ENCODE measurements around the gene DGLUCY.
"Not testable (repeated sequence)": the region's sequence is repeated elsewhere in the genome, so short reads cannot be mapped to it uniquely, and the experiment has no call there.

DGLUCY gene

DNA sequence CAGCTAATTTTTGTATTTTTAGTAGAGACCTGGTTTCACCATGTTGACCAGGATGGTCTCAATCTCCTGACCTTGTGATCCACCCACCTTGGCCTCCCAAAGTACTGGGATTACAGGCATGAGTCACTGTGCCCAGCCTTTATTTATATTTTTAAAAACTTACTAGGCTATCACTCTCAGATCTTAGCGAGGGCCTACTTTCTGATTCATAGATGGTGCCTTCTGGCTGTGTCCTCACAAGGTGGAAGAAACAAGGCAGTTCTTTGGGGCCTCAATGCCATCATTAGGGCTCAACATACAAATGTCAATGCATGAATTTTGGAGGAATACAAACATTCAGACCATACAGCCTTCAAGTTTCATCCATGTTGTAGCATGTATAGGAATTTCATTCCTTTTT is 2.4 kb upstream of the DGLUCY start:
- DNase-seq, result no peak

DNA sequence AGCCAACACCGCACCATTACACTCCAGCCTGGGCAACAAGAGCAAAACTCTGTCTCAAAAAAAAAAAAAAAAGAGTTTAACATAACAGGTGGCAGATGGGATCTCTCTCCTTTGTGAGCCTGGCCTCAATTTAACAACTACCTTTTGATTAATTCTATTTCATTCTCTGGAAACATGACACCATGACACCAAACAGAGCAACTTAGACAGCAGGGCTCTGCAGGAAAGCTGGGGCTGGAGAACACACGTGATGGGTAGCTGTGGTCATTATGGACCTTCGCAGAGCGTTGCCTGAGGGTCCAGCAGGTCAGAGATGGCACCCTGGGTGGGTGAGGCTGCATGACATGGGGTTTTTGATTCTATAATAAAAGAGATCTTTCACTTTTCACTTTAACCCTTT is 1.7 kb upstream of the DGLUCY start:
- DNase-seq, result no peak

DNA sequence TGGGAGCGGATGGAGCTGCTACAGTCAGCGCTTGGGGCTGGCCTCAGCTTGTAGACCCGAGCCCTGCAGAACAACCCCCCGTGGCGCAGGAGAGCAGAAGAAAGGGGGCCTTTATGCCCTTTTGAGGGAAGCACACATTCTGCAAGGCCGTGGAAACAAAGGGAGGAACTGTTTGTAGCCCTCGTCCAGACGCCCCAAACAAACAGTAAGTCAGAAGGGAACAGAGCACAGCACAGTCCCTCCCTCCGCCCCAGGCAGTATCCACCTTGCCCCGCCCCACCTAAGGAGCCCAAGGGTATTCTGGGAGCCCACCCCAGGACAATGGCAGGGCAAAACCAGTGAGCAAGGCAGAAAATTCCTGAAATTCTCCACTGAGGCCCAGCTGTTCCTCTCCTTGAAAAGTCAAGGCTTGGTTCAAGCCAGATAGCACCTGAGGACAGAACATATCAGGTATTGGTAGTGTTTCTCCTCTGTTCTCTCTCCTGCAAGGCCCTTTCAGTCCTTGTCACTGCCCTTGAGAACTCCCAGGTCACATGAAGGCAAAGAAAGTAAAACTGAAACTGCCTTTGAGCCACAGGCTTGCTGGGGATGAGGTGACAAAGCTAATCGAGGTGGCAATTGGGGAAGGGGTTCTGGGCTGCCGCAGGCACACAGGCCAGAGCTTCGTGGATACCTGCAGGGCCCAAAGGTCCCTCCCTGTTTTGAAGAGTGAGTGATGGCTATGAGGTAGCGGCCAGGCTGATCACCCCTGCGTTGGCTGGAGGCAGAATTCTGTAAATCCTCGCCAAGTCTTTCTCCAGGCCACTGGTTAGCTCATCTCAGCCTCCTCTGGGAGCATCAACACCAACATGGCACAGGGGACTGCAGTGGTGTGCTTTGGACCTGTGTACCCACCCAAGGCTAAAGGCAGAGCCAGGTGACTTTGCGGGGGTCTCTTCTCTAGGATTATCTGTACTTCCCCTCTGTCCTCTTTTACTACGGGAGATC is 499 bp downstream of the DGLUCY start:
- DNase-seq, result peak; percentile 96

DNA sequence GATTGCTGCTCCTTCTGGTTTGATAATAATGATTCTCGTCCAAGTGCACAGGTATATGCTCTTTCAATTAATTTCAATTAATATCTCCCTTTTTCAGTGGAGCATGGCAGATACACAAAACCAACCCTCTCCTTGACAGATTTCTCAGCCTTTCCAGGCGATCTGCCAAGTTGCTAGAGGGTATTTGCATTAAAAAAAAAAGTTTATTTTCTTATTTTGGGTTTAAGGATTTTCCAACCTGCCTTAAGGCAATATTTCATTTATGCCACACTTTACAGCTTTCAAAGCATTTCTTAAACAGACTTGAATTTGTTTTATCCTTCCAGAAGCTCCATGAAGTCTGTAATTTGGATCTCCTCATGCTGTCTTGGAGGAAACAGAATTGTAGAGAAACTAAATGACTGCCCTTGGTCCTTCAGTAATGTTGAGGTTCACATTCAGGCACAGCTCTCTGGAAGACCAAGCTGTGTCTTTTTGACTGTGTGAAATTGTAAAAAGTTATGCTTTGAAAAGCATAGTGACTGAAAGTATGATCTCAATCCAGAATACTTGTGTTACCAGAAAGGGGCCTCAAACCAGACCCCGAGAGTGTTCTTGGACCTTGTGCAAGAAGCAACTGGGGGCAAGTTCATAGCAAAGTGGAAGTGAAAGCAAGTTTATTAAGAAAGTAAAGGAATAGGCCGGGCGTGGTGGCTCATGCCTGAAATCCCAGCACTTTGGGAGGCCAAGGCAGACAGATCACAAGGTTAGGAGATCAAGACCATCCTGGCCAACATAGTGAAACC is 2.3 kb downstream of the DGLUCY start:
- no peak for DNase-seq

DNA sequence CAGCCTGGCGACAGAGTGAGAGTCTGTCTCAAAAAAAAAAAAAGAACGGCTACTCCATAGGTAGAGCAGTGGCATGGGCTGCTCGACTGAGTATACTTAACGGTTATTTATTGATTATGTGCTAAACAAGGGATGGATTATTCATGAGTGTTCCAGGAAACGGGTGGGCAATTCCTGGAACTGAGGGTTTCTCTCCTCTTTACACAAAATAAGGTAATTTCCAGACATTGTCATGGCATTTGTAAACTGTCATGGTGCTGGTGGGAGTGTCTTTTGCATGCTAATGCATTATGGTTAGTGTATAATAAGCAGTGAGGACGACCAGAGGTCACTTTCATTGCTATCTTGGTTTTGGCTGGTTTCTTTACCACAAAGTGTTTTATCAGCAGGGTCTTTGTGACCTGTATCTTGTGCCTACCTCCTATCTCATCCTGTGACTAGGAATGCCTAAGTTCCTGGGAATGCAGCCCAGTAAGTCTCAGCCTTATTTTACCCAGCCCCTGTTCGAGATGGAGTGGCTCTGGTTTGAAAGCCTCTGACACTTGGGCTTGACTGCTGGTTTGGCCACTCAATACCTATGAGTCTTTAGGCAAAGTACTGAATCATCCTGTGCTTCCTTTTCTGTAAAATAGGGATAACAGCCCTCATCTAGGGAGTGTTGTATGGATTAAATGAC is 3.2 kb downstream of the DGLUCY start:
- DNase-seq, result no peak

DNA sequence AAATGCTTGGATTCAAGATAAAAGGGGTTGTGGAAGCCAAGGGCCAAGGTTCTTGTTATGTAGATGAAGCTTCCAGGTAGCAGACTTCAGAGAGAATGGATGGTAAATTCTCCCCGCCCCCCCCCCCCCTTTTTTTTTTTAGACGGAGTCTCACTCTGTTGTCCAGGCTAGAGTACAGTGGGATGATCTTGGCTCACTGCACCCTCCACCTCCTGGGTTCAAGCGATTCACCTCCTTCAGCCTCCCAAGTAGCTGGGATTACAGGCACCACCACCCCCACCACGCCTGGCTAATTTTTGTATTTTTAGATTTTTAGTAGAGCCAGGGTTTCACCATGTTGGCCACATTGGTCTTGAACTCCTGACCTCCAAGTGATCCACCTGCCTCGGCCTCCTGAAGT is 4.1 kb downstream of the DGLUCY start:
- DNase-seq, result no peak

DNA sequence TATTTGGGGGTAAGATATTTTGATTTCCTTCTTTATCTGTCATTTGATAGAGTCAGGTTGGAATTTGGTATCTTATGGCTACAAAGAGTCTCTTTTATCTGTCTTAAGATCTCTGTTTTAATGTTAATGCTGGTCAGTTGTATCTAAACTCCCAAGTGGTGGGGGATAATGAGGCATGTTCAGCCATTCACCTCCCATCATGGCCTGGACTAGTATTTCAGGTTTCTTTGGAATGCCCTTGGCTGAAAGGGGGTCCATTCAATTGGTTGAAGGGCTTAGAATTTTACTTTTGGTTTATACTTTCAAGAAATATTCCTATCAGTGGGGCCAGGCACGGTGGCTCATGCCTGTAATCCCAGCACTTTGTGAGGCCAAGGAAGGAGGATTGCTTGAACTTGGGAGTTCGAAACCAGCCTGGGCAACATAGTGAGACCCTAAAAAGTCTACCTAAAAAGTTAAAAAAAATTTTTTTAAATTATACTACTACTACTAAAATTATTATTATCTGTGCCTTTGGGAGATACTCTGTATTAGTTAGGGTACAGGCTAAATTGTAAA is 4.7 kb downstream of the DGLUCY start:
- DNase-seq, result no peak

DNA sequence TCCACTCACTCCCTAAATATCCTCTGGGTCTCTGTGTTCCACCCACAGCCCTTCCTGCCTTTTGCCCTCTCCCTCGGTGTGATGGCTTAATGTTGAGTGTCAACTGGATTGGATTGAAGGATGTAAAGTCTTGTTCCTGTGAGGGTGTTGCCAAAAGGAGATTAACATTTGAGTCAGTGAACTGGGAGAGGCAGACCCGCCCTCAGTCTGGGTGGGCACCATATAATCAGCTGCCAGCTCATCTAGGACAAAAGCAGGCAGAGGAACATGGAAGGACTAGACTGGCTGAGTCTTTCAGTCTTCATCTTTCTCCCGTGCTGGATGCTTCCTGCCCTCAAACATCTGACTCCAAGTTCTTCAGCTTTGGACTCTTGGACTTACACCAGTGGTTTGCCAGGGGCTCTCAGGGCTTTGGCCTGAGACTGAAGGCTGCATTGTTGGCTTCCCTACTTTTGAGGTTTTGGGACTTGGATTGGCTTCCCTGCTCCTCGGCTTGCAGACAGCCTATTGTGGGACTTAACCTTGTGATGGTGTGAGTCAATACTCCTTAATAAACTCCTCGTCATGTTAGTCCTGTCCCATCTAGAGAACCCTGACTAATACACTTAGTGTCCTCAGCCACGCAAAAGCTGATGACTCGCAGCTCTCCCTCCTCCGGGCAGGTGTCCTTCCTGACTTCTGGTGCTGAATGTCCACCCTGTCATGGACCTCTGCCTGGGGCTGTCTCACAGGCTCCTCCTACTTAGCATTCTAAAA is 5.9 kb downstream of the DGLUCY start:
- peak; percentile 82 for DNase-seq

DNA sequence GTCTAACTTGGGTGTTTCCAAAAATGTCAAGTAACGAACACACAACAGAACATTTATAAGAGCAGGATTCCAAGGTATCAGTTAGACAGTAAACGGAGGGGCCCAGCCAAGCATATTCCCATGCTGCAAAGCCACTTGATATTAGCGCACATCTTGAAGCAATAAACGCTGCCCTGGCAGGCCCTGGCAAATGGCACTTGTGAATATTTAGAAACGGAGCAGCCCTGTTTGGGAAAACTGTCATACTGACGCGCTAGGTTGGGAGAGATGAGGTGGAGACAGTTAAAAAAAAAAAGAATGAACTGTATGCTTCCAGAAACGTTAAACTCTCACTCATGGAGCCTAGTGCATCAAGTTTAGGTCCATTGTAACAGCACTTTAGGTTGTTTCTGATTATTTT is 9.3 kb downstream of the DGLUCY start:
- DNase-seq, result no peak

DNA sequence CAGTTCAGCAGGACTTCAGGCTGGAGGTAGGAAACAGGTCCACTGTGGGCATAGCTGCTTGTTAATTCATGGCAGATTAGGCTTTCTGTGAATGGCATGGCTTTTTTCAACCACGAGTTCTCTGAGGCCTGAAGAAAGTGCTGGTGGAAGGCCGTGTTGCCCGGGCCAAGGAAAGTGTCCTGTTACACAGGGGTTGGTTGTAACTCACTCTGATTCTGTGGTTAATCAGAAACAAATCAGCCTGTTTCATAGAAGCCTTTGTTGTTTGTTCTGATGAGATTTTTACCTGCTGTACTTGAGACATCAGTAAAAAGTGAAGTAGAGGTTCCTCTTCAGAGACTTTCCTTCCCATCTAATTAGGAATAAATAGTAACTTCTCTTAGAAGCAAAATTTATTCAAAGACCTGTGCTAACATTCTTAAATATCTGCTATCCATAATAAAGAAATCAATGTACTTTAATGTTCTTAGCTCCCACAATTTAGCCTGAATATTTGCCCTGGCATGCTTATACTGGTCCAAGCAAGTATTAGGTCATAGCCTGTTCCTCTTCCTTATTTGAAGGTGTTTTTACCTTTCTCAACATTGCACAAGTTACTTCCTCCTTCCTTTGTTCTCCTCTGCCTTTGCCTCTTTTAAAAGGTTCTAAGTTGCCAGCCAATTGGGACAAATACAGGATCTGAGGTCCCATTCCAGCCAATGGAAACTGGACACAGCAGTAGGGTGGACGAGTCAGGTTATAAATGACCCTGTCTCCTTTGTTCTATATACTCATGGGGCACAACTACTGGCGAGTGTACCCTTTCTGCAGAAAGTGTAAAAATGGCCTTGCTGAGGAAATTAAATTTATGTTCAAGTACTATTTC is 10.8 kb downstream of the DGLUCY start:
- not testable (repeated sequence) for DNase-seq

DNA sequence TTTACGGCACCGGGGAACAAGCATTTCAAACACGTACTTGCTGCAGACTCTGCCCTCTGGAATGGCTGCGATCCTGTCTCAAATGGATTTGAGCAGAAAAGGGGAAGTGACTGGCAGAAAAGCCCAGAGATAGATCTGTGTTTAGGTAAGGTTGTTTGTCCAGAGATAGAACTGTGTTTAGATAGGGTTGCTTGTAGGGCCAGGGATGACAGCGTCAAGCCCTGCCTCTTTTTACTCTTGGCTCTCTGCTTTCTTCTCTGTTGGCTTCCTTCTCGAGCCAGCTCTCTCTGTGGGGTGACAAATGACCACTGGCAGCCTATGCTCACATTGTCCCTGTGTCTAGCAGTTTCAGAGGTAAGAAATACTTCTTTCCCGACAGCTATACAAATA is 11.4 kb downstream of the DGLUCY start:
- no peak for DNase-seq

DNA sequence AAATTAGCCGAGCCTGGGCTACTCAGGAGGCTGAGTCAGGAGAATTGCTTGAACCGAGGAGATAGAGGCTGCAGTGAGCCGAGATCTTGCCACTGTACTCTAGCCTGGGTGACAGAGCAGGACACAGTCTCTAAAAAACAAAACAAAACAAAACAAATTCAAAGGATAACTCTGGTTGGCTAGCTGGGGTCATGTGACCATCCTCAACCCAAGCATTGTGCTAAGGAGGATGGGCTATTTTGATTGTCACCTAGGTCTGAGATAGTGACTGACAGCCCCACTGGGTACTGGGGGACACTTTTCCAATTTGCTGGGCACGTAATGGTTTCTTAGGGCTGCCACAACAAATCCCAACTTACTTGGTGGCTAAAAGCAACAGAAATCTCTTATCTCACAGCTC is 11.9 kb downstream of the DGLUCY start:
- no peak for DNase-seq

DNA sequence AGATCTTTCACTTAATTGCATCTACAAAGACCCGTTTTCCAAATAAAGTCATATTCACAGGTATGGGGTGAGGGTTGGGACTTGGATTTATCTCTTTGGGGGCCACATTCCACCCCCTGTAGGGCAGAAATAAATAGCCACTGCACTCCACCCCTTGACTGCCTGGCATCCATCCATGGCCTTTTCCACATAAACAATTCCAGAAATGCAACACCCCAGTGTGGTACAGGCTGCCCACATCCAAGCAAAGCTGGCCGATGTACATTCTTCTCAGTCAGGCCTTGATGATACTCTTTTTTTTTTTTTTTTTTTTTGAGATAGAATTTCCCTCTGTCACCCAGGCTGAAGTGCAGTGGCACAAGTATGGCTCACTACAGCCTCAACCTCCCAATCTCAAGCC is 12.9 kb downstream of the DGLUCY start:
- DNase-seq, result no peak

DNA sequence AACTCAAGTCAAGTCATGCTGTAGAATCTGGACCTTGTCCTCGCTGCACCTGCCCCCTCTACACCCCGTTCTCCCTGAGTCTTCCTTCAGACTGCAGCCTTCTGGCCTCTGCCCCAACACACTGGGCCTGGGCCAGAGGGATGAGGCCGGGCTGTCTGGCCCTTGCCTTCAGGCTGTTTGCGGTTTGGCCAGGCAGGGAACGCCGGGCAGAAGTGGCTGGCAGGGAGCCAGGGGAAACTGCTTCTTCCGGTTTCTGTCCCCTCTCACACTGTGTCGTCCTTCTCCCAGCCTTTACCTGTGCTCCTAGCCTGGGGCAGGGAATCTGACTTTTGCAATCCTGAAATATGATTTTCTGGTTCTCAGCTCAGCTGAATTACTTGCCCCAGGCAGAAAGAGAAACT is 13.5 kb downstream of the DGLUCY start:
- DNase-seq, result peak; percentile 72

DNA sequence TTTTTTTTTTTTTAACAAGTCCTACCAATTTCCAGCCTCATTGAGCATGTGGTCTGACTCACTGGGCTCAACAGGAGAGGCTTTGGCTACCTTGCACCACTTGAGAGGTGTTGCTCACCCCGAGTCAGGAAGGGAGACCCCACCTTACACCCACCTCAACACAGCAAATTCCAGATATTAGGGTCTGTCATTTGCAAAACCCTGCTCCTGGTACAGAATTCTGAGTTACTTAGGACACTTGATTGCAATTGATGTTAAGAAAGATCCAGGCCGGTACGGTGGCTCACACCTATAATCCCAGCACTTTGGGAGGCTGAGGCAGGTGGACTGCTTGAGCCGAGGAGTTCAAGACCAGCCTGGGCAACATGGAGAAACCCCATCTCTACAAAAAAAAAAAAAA is 14.1 kb downstream of the DGLUCY start:
- DNase-seq, result no peak

DNA sequence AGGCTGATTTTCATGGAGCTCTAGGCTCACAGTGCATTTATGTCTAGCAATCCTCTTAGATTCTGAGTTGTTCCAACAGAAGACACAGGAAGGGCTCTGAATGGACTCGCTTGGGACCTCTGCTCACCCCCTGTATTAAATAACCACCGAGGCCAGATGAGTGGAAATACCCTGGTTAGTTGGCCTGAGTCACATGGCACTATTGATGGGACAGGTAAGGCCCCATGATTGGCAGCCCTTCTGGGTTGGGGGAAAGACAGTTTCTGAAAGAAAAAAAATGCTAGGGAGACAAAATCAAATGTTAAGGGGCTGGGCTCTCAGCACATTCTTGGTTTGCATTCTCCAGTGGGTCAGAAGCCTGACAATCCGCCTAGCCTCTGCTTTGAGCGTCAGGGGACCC is 14.8 kb downstream of the DGLUCY start:
- no peak for DNase-seq

DNA sequence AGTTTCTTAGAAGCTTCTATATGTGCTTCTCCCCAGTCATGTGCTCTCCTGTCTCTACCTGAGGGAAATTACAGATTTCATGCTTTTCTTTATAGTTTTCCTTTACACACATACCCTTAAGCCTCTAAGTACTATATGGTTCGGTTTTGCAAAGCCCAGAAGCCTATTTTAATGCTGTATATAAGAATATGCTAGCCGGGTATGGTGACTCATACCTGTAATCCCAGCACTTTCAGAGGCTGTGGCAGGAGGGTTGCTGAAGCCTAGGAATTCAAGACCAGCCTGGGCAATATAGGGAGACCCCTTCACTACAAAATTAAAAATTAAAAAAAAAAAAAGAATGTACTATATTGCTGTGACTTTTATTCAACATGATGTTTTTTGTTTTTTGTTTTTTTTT is 15.4 kb downstream of the DGLUCY start:
- no peak for DNase-seq

DNA sequence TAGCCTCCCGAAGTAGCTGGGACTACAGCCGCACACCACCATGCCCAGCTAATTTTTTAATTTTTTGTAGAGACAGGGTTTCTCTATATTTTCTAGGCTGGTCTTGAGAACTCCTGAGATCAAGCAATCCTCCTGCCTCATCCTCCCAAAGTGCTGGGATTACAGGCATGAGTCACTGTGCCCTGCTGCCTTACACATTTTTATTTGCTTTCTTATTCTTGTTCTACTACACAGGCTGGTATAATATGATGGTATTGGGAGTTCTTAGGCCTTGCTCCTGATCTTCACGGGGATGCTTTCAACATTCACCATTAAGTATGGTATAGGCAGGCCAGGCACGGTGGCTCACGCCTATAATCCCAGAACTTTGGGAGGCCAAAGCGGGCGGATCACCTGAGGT is 21.2 kb downstream of the DGLUCY start:
- no peak for DNase-seq

DNA sequence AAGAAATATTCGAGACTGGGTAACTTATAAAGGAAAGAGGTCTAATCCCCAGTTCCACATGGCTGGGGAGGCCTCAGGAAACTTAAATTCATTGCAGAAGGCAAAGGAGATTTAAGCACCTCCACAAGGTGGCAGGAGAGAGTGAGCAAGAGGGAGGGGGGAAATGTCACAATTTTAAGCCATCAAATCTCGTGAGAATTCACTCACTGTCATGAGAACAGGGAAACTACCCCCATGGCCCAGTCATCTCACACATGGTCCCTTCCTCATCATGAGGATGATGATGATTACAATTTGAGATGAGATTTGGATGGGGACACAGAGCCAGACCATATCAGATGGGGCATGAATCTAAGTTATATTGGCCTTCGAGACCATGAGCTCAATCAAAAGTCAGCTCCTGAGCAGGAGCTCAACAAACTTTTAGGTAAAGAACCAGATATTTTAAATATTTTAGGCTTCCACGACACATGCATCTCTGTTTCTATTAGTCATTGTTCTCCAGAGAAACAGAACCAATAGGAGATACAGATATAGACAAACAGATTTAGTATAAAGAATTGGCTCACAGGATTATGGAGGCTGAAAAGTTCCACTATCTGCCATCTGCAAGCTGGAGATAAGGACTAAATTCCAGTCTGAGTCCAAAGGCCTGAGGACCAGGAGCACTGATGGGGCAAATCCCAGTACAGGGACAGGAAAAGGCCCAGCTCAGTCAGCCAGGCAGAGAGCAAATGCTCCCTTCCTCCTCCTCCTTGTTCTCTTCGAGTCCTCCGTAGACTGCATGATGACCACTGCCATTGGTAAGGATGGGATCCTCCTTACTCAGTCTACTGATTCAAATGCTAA is 24.9 kb downstream of the DGLUCY start:
- DNase-seq, result no peak

DNA sequence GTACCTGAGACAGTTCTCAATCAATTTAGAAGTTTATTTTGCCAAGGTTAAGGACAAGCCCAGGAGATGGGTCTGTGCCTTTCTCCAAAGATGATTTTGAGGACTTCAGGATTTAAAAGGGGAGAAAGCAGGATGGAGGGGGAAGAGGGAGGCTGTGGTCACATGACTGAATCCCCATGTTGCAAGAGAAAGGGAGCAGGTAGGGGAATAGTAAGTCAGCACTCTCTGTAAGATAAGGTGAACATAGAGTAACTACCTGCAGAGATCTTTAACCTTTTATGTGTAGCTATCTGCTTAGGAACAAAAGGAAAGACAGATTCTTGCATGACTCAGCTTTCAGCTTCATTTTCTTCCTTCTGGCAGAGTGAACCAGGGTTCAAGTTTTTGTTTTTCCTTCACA is 25.9 kb downstream of the DGLUCY start:
- DNase-seq, result no peak
